GM12878 (cell line): ENCODE results near the gene ADAMTSL3. TPM values are rescaled to one million over a fixed set of nuclear protein-coding genes. Genes with fewer than 3 reads are reported as not detected.

Experiments
- ATAC-seq: fragments of 200-7000 bp; cut with Tn5 transposase; 3 replicates; pipeline ENCODE4 v1.9.1; 2020; ENCODE audit warnings: mild to moderate bottlenecking, moderate library complexity
- BruUV-seq: library from RNA; stranded (reverse); fragments of 400-500 nt; replicated peaks from 2 replicates; lab custom pipeline; 2021; lab: Mats Ljungman, UMichigan
- CTCF ChIA-PET: fragments of 300-600 bp; sonication (Branson Sonifier 250); formaldehyde crosslinking; extraction: SDS; loops from one replicate; lab custom pipeline; 2021; ENCODE audit warnings: inconsistent platforms; lab: Yijun Ruan, JAX
- POLR2A ChIA-PET: fragments of 350-600 bp; formaldehyde crosslinking; extraction: SDS; loops from one replicate; lab custom pipeline; 2021; ENCODE audit warnings: inconsistent platforms; lab: Charles Lee
- RAD21 ChIA-PET: fragments of 300-600 bp; sonication (Branson Sonifier 250); formaldehyde crosslinking; loops from one replicate; lab custom pipeline; 2023; ENCODE audit warnings: antibody characterized with exemption; ENCODE audit not compliant: unreplicated experiment; lab: Charles Lee
- SMC1A ChIA-PET: fragments of 300-600 bp; sonication (Branson Sonifier 250); formaldehyde crosslinking; loops from one replicate; lab custom pipeline; 2023; ENCODE audit not compliant: unreplicated experiment, uncharacterized antibody; lab: Charles Lee
- DNase-seq: peaks from one replicate; pipeline ENCODE4 v3.0.0-alpha.2; 2011; ENCODE audit warnings: low read depth, low spot score
- FAIRE-seq: peaks from 3 replicates; lab custom pipeline; 2011; peaks lifted over from hg19 to GRCh38; lab: Jason Lieb, UNC
- H2AFZ ChIP-seq: 2 replicates; pipeline ENCODE4 v1.6.0; 2011; ENCODE audit warnings: low read depth, low read length, control low read depth; ENCODE audit not compliant: control insufficient read depth
- H3K27ac ChIP-seq: 2 replicates; pipeline ENCODE4 v1.5.1; 2011; ENCODE audit warnings: control low read depth; ENCODE audit not compliant: control insufficient read depth, insufficient read depth
- H3K27me3 ChIP-seq, 2 experiments: replicated peaks in 1 of 2; 2 replicates each; pipeline versions ENCODE4 v1.6.0 to v1.6.1; 2011; ENCODE audit warnings: low read length in 1 of 2; ENCODE audit not compliant: control insufficient read depth in 2 of 2, insufficient read depth in 2 of 2
- H3K36me3 ChIP-seq, 2 experiments: 2 replicates each; pipeline ENCODE4 v1.5.1; 2011; ENCODE audit warnings: low read length in 1 of 2; ENCODE audit not compliant: control insufficient read depth in 2 of 2, insufficient read depth in 2 of 2
- H3K4me1 ChIP-seq: 2 replicates; pipeline ENCODE4 v1.6.1; 2011; ENCODE audit warnings: mild to moderate bottlenecking, low read length, moderate library complexity, mixed read lengths; ENCODE audit not compliant: control insufficient read depth, insufficient read depth
- H3K4me2 ChIP-seq: 2 replicates; pipeline ENCODE4 v1.6.0; 2011; ENCODE audit warnings: control low read depth; ENCODE audit not compliant: control insufficient read depth, insufficient read depth
- H3K4me3 ChIP-seq: fragments of 200-600 bp; sonication (generic); 2 replicates; pipeline ENCODE4 v1.5.1; 2016
- H3K79me2 ChIP-seq: 2 replicates; pipeline ENCODE4 v1.6.0; 2011; ENCODE audit warnings: low read length; ENCODE audit not compliant: control insufficient read depth, insufficient read depth
- H3K9ac ChIP-seq: 2 replicates; pipeline ENCODE4 v1.8.0; 2011; ENCODE audit warnings: low read length, control low read depth, mixed read lengths; ENCODE audit not compliant: control insufficient read depth, insufficient read depth
- H3K9me3 ChIP-seq: replicated peaks from 3 replicates; pipeline ENCODE4 v1.5.1; 2011; ENCODE audit warnings: mild to moderate bottlenecking, low read length; ENCODE audit not compliant: control insufficient read depth, insufficient read depth
- H4K20me1 ChIP-seq: 2 replicates; pipeline ENCODE4 v1.6.0; 2011; ENCODE audit not compliant: control insufficient read depth, insufficient read depth
- BHLHE40 ChIP-seq, 2 experiments: fragments of 450-650 bp in 1 of 2; IDR thresholded peaks; 2 replicates each; pipeline ENCODE4 v1.6.1; 2011 to 2017; ENCODE audit warnings: low read depth in 2 of 2, borderline replicate concordance in 1 of 2, improper control_type of control experiment in 1 of 2, low read length in 1 of 2, mild to moderate bottlenecking in 1 of 2
- CREM ChIP-seq: IDR thresholded peaks from 2 replicates; pipeline ENCODE4 v1.6.1; 2014; ENCODE audit warnings: antibody characterized with exemption, low read depth
- CUX1 ChIP-seq: IDR thresholded peaks from 2 replicates; pipeline ENCODE4 v1.6.1; 2012; ENCODE audit warnings: improper control_type of control experiment, low read depth, low read length; ENCODE audit not compliant: insufficient replicate concordance
- NFYB ChIP-seq: IDR thresholded peaks from 2 replicates; pipeline ENCODE4 v1.6.1; 2011; ENCODE audit warnings: low read depth, mild to moderate bottlenecking, low read length, improper control_type of control experiment, moderate library complexity; ENCODE audit not compliant: insufficient read depth
- NR2C1 ChIP-seq: fragments of 450-650 bp; IDR thresholded peaks from 2 replicates; pipeline ENCODE4 v1.6.1; 2017; ENCODE audit warnings: antibody characterized with exemption, mild to moderate bottlenecking, moderate library complexity
- SUZ12 ChIP-seq: fragments of 200-600 bp; sonication (generic); IDR thresholded peaks from one replicate; pipeline ENCODE4 v1.6.1; 2018; ENCODE audit warnings: antibody characterized with exemption, mild to moderate bottlenecking; ENCODE audit not compliant: unreplicated experiment
- ZBED1 ChIP-seq: IDR thresholded peaks from 2 replicates; pipeline ENCODE4 v1.6.1; 2016; ENCODE audit warnings: borderline replicate concordance
- WGBS: methylation state at CpG from one replicate; pipeline ENCODE4 v1.1.6; 2016; ENCODE audit warnings: low lambda C conversion rate; ENCODE audit not compliant: insufficient replicate concordance, insufficient coverage; ENCODE audit errors: missing lambda C conversion rate; 5-methylcytosine and 5-hydroxymethylcytosine counted together
- in situ Hi-C: fragments of 300-500 bp; cut with MboI; formaldehyde crosslinking; loops from 9 replicates; pipeline ENCODE4 v1.14.3; 2018; ENCODE audit warnings: mixed read lengths
- intact Hi-C: fragments of 100-400 bp; cut with micrococcal nuclease; formaldehyde crosslinking; loops from one replicate; pipeline ENCODE4 v1.14.2; 2022; ENCODE audit not compliant: unreplicated experiment
- polyA plus RNA-seq, 11 experiments: library from polyadenylated mRNA; depleted of rRNA in 4 of 11; unstranded in 6 of 11; stranded (reverse) in 5 of 11; fragments of >200 nt; fragmentation: Nextera tagmentation in 4 of 11; fragmentation: Illumina TruSeq in 1 of 11; extraction: Ambion mirVana in 4 of 11; extraction: Trizol in 1 of 11; gene quantifications; 1 replicate in 1 of 11; 2 replicates in 10 of 11; pipeline versions ENCODE4 v1.2.1 to v1.2.3, GENCODE V29; 2011 to 2016; ENCODE audit warnings: inconsistent platforms in 2 of 11, missing spikeins in 2 of 11, low read depth in 1 of 11
- total RNA-seq, 4 experiments: library from RNA; depleted of rRNA in 3 of 4; stranded (reverse); fragments of >200 nt in 3 of 4; fragmentation: Illumina TruSeq in 1 of 4; extraction: Trizol in 1 of 4; gene quantifications; 2 replicates each; pipeline versions ENCODE4 v1.2.1 to v1.2.3, GENCODE V29; 2013 to 2021
- TF ChIP-seq, protein P1 (sequence below): IDR thresholded peaks from 2 replicates; pipeline ENCODE4 v1.6.1; 2011; ENCODE audit warnings: mild to moderate bottlenecking, low read depth, low read length, moderate library complexity; ENCODE audit not compliant: insufficient replicate concordance

The ADAMTSL3 gene
- total and polyA plus RNA-seq, 10 of the 15 experiments (the other 5 are each of a cell fraction or from before 2014, with no cell fraction given) = 0.01 to 0.28 (median 0.13) TPM

DNA sequence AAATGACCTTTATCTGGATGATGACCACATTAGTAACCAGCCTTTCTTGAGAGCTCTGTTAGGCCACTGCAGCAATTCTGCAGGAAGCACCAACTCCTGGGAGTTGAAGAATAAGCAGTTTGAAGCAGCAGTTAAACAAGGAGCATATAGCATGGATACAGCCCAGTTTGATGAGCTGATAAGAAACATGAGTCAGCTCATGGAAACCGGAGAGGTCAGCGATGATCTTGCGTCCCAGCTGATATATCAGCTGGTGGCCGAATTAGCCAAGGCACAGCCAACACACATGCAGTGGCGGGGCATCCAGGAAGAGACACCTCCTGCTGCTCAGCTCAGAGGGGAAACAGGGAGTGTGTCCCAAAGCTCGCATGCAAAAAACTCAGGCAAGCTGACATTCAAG lies 328.8 kb downstream of the ADAMTSL3 start:
- no peak for TF ChIP-seq ZBED1
- TF ChIP-seq CUX1 = no peak
- no peak for TF ChIP-seq CREM
- TF ChIP-seq, protein P1, sequence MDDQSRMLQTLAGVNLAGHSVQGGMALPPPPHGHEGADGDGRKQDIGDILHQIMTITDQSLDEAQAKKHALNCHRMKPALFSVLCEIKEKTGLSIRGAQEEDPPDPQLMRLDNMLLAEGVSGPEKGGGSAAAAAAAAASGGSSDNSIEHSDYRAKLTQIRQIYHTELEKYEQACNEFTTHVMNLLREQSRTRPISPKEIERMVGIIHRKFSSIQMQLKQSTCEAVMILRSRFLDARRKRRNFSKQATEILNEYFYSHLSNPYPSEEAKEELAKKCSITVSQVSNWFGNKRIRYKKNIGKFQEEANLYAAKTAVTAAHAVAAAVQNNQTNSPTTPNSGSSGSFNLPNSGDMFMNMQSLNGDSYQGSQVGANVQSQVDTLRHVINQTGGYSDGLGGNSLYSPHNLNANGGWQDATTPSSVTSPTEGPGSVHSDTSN = no peak
- TF ChIP-seq SUZ12 = no peak
- no peak for TF ChIP-seq BHLHE40 (IDR thresholded peaks at IDR 0.05; ENCODE audit: borderline replicate concordance in 1 of 2, low read depth in 2 of 2, low read length in 1 of 2)
- no peak for TF ChIP-seq NR2C1
- TF ChIP-seq NFYB = no peak
- TF ChIP-seq, all 136 proteins: peak for 0
- POLR2A ChIA-PET = interaction anchor here (1.3 kb wide), 2 partner anchors 10 to 52 kb away, joined by 3 read pairs; no protein-coding TSS in a partner anchor

More for the DNA sequence above, 328.8 kb downstream of the ADAMTSL3 start:
- H3K4me2 ChIP-seq = no peak overlapping the region
- 98% methylated on average over 6 of the region's 6 CpGs for WGBS
- no peaks in the 10 kb centered on the region; the same call in none of the 3 replicates for H3K9me3 ChIP-seq
- CTCF ChIA-PET = interaction anchor here (0.6 to 3.9 kb wide), 4 partner anchors 8 to 247 kb away, joined by 3 to 34 read pairs (median 8); no protein-coding TSS in a partner anchor
- ATAC-seq (no peak), FAIRE-seq (no peak), DNase-seq (no peak)
- H3K79me2 ChIP-seq = no peaks in the 10 kb centered on the region
- in situ Hi-C loops (no loop called here), intact Hi-C loops (no loop called here)
- no peaks in the 10 kb centered on the region for H4K20me1 ChIP-seq
- BruUV-seq = no TSS peak
- peaks cover 32% of the 10 kb centered on the region for H3K4me1 ChIP-seq
- H3K27ac ChIP-seq = no peak overlapping the region; the same call in 1 of the 2 replicates
- H3K27me3 ChIP-seq = no peaks in the 10 kb centered on the region
- H3K9ac ChIP-seq = no peak overlapping the region
- SMC1A ChIA-PET = interaction anchor here (0.8 to 3.5 kb wide), 5 partner anchors 9 to 56 kb away, joined by 3 to 21 read pairs (median 14); no protein-coding TSS in a partner anchor
- H3K36me3 ChIP-seq = no peaks in the 10 kb centered on the region; a peak in 1 of 4 replicates
- RAD21 ChIA-PET = interaction anchor here (0.9 to 3.0 kb wide), 2 partner anchors 9 to 10 kb away, joined by 4 to 31 read pairs; no protein-coding TSS in a partner anchor
- H2AFZ ChIP-seq = no peak overlapping the region
- H3K4me3 ChIP-seq = no peak overlapping the region
